CD4-positive, alpha-beta T cell treated with Interleukin-2 at 100 ng/mL for 4 hours (primary cell): ENCODE data around the gene TET2.
"Not testable (repeated sequence)": the region's sequence is repeated elsewhere in the genome, so short reads cannot be mapped to it uniquely, and the experiment has no call there.

Experiments used
- DNase-seq: peaks from one replicate; pipeline ENCODE4 v3.0.0-alpha.2; 2020; ENCODE audit warnings: low spot score

Gene TET2

DNA sequence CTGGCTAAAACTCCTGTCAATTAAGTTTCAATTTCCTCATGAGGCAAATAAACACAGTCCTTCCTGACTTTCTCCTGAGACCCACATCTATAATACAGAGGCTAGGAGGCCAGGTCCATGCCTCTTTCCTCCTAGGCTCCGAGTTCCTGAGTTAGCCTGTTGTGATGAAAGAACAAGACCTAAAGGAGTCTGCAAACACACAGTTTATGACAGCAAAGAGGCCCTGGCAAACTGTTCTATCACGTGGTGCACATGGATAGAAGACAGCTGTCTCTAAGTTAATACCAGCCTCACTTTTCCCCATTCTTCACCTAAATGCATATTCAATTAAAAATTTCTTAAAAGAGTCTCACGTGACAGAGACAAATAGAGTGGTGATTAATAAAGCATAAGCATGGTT lies 145.2 kb downstream of the TET2 start:
- DNase-seq = no peak

DNA sequence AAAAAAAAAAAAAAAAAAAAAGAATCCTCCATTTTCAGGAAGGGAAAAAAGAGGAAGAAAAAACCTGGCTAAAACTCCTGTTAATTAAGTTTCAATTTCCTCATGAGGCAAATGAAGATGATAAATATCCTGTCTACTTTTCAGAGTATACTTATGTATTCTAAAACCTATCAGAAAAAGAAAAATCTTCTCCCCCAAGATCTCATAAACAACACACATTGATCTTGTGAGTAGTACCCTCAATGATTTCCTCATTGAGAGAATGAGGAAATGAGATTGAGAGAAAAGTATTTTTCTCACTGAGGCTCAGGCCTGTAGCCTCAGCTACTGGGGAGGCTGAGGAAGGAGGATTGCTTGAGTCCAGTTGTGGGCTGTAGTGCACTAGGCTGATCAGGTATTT lies 146.7 kb downstream of the TET2 start:
- DNase-seq = no peak

DNA sequence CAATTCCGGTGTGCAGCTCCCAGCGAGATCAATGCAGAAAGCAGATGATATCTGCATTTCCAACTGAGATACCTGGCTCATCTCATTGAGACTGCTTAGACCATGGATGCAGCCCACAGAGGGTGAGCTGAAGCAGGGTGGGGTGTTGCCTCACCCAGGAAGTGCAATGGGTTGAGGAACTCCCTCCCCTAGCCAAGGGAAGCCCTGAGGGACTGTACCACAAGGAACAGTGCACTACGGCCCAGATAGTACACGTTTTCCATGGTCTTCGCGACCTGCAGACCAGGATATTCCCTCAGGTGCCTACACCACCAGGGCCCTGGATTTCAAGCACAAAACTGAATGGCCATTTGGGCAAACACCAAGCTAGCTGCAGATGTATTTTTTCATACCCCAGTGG lies 150.0 kb downstream of the TET2 start:
- no peak for DNase-seq

DNA sequence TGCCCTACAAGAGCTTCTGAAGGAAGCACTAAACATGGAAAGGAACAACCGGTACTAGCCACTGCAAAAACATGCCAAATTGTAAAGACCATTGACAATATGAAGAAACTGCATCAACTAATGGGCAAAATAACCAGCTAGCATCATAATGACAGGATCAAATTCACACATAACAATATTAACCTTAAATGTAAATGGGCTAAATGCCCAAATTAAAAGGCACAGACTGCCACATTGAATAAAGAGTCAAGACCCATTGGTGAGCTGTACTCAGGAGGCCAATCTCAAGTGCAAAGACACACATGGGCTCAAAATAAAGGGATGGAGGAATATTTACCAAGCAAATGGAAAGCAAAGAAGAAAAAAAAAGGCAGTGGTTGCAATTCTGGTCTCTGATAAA lies 152.4 kb downstream of the TET2 start:
- not testable (repeated sequence) for DNase-seq

DNA sequence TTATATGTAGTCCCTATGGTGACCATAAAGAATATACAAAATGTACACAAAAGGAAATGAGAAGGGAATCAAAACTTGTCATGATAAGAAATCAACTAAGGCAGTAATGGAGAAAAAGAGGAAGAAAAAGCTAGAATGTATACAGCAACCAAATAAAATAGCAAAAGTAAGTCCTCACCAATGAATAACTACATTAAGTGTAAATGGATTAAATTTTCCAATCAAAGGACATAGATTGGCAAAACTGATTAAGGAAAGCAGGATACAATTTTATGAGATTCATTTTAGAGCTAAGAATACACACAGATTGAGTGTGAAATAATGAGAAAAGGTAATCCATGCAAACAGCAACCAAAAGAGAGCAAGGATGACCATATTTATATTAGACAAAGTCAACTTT lies 157.4 kb downstream of the TET2 start:
- no peak for DNase-seq

DNA sequence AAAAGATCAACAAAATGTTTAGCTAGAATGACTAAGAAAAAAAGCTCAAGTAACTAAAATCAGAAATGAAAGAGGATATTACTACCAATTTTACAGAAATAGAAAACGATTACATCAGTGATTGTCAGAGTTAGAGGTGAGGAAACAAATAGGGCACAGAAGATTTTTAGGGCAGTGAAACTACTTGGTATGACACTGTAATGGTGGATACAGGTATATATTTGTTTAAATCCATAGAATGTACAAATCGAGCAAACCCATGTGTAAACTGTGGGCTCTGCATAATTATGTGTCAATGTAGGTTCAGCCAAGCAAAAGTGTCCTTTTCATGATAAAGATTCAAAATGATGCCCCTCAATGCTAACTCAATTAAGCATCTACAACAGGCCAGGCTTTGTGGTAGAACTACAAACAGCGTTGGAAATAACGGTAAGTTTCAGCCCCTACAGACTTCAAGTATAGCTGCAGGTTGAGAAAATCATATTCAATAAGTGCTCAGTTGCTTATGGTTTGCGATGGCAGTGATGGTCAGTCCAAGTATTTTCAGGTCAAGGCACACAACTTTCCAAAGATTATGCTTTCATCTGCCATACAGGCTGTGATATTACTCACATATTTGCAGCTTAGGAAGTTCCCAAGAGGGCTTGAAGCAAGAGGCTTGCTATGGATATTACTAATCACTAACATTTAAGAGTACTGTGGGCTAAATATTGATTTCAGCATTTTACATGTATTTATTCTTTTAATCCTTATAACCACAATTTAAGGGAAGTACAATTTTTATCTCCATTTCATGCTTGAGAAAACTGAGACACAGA lies 158.6 kb downstream of the TET2 start:
- DNase-seq = no peak

DNA sequence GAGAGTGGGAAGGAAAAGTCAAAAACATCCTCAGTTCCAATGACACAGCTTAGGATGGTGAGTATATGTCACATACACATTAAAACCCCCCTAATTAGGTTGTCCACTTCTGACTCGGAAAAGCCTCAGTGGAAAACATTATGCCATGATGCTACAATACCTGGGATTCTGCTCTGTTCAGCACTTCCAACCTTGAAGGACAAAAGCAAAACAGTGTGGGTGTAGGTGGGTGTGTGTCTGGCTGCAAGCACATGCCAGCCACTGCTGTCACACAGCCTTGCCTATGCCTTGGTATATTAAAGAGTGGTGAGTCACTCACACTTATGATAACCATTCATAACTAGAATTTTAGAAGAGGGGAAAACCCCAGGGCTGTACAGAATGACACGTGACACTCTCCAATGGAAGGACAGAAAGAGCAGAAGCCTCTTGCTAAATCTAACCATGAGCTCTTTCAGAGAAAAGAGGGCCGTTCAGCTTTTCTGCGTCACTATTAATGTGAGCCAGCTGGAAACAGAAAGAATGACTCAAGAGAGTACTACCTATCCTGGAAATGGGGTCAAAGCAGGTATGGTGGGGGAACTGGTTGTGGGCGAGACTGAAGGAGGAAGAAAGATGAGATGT lies 159.6 kb downstream of the TET2 start:
- DNase-seq = peak; percentile 48

DNA sequence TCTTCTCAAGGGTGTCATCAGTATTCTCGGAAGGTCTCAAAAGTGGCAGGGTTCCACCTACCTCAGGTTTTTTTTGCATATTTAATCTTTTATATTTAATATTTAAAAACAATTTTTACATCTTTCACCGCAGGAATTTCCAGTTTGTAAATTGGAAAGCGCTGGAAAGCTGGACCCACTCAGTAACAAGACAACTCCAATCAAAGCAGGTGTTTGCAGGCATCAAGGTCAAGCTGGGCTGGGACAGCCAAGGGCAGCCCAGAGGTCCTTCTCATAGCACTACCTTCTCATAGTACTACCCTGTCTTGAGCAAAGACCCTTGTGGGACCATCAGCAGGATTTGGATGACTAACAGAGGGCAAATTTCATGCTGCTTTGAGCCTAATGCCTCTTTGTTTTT lies 160.1 kb downstream of the TET2 start:
- no peak for DNase-seq

DNA sequence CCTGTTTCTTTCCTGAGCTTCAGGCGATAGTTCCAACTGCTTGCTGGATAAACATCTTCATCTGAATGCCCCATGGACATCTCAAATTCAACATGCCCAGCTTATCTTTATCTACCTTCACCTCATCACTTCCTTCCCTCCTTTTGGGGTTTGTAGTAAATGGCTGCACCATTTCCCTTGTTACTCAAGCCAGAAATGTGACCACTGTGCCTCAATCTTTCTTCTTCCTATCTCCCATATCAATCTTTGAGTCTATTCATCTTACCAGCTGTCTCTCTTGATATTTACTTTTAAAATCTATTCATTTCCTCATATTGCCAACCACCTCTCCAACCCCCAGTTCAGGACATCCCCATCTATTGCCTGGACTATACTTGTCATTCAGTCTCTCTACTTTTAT lies 171.8 kb downstream of the TET2 start:
- no peak for DNase-seq

DNA sequence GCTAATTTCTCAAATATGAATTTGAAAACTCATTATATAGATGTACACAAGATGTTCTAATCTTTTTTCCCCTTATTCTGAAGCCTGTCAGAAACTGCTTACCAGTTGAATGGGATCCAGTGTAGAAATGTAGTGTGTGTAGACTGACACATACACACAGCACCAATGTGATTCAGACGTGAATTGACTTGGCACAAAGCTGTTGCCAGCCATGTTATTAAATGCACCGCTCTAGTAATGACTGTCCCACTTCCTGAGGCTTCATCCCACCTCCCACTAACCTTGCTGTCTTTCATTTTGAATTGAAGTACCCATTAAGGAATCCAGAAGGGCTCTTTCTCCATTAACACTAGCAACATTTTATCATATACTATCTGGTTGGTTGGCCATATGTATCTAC lies 180.5 kb downstream of the TET2 start:
- DNase-seq = no peak

DNA sequence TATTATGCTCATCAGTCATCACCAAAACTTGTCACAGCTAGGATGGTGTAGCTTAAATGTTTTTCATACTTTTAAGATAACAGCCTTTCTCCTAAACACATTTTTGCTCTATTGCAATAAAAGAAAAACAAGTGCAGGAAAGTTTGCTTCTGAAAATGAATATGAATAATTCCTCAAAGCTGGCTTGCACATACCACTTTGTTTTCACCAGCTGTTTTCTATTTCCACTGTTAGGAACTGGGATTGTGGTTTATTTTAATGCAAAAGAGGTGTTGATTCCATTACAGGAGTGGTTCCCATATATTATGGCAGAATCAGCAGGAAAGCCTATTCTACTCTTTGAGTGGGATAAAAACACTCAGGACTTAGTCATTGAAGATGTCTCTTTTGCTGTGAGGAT lies 181.3 kb downstream of the TET2 start:
- DNase-seq = no peak

DNA sequence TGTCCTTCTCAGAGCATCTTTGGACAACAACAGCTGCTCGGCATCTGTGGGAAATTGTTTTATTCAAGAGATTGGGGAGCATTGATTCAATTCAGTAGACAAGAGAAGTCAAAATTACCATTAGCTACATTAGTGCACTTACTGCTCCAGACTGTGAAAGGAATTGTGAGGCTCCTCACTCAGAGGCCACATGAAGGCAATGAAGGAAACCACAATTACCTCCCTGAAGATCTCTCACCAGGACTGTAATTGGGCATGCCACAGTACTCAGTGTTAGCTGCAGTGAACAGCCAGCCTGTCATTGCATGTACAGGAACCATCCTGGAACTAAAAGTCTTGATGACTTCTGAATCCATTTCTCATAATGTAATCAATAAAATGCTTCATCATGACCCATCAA lies 182.4 kb downstream of the TET2 start:
- no peak for DNase-seq
